HepG2 (cell line): ENCODE results near the gene MACROD2.

ENCODE experiments used
- HCFC1 ChIP-seq: fragments of 150-350 bp; IDR thresholded peaks from 2 replicates; pipeline ENCODE4 v1.6.1; 2014; ENCODE audit warnings: low read depth, low read length
- ZZZ3 ChIP-seq: sonication (generic); formaldehyde crosslinking; IDR thresholded peaks from 2 replicates; pipeline ENCODE4 v1.4.0; 2020; ENCODE audit warnings: missing genetic modification reagents, mild to moderate bottlenecking, borderline replicate concordance

DNA sequence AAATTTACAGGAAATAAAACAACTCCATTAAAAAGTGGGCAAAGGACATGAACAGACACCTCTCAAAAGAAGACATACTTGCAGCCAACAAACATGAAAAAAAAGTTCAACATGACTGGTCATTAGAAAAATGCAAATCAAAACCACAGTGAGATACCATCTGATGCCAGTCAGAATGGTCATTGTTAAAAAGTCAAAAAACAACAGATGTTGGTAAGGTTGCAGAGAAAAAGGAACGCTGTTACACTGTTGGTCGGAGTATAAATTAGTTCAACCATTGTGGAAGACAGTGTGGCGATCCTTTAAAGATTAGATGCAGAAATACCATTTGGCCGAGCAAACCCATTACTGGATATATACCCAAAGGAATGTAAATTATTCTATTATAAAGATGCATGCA lies 1200.1 kb downstream of the MACROD2 start:
- no peak for TF ChIP-seq ZZZ3 (CRISPR knock-in tag)
- TF ChIP-seq HCFC1 = no peak
